SK-N-SH treated with all-trans-retinoic acid at 6 μM for 48 hours (cell line): ENCODE measurements around the gene MICAL1.

Source experiments
- ATAC-seq: fragments of 200-7000 bp; cut with Tn5 transposase; 3 replicates; pipeline ENCODE4 v1.9.1; 2020; ENCODE audit warnings: mild to moderate bottlenecking, moderate library complexity
- ARNTL ChIP-seq: fragments of 450-650 bp; formaldehyde crosslinking; IDR thresholded peaks from 2 replicates; pipeline ENCODE4 v1.5.0; 2020; ENCODE audit warnings: low read depth, mild to moderate bottlenecking, moderate library complexity, borderline replicate concordance
- BACH2 ChIP-seq: fragments of 250-450 bp; sonication (Bioruptor Pico); IDR thresholded peaks from 2 replicates; pipeline ENCODE4 v1.9.0; 2021; ENCODE audit warnings: mild to moderate bottlenecking, borderline replicate concordance
- CSDC2 ChIP-seq: fragments of 250-450 bp; sonication (Bioruptor Pico); IDR thresholded peaks from 2 replicates; pipeline ENCODE4 v1.5.0; 2020; ENCODE audit warnings: mild to moderate bottlenecking, moderate library complexity
- CSRNP3 ChIP-seq: fragments of 250-450 bp; sonication (Bioruptor Pico); IDR thresholded peaks from 2 replicates; pipeline ENCODE4 v1.5.1; 2021; ENCODE audit warnings: mild to moderate bottlenecking, moderate library complexity
- ESRRG ChIP-seq: fragments of 250-450 bp; sonication (Bioruptor Pico); IDR thresholded peaks from 2 replicates; pipeline ENCODE4 v1.6.1; 2021; ENCODE audit warnings: mild to moderate bottlenecking
- GLIS3 ChIP-seq: fragments of 250-450 bp; sonication (Bioruptor Pico); IDR thresholded peaks from 2 replicates; pipeline ENCODE4 v1.5.0; 2020; ENCODE audit warnings: mild to moderate bottlenecking, moderate library complexity
- ISL1 ChIP-seq: fragments of 250-450 bp; sonication (Bioruptor Pico); IDR thresholded peaks from 2 replicates; pipeline ENCODE4 v2.1.2; 2022; ENCODE audit warnings: mild to moderate bottlenecking, moderate library complexity
- OSR1 ChIP-seq: fragments of 250-450 bp; sonication (Bioruptor Pico); IDR thresholded peaks from 2 replicates; pipeline ENCODE4 v1.8.0; 2022; ENCODE audit warnings: moderate library complexity, mild to moderate bottlenecking, inconsistent platforms
- RARB ChIP-seq: fragments of 250-450 bp; sonication (Bioruptor Pico); IDR thresholded peaks from 2 replicates; pipeline ENCODE4 v1.8.0; 2021; ENCODE audit warnings: mild to moderate bottlenecking, moderate library complexity
- SNAI2 ChIP-seq: fragments of 250-450 bp; sonication (Bioruptor Pico); IDR thresholded peaks from 2 replicates; pipeline ENCODE4 v1.5.0; 2020; ENCODE audit warnings: mild to moderate bottlenecking, moderate library complexity
- TCF4 ChIP-seq: fragments of 250-450 bp; sonication (Bioruptor Pico); IDR thresholded peaks from 2 replicates; pipeline ENCODE4 v1.8.0; 2021; ENCODE audit warnings: mild to moderate bottlenecking, moderate library complexity, borderline replicate concordance
- TOX ChIP-seq: fragments of 250-450 bp; sonication (Bioruptor Pico); IDR thresholded peaks from 2 replicates; pipeline ENCODE4 v1.8.0; 2021; ENCODE audit warnings: mild to moderate bottlenecking, moderate library complexity, borderline replicate concordance
- ZFP3 ChIP-seq: fragments of 250-450 bp; sonication (Bioruptor Pico); IDR thresholded peaks from 2 replicates; pipeline ENCODE4 v1.5.0; 2020; ENCODE audit warnings: mild to moderate bottlenecking, moderate library complexity
- ZFP30 ChIP-seq: fragments of 450-650 bp; formaldehyde crosslinking; IDR thresholded peaks from 2 replicates; pipeline ENCODE4 v1.5.0; 2022; ENCODE audit warnings: mild to moderate bottlenecking, moderate library complexity
- ZNF565 ChIP-seq: fragments of 450-650 bp; formaldehyde crosslinking; conservative IDR thresholded peaks from 2 replicates; pipeline ENCODE4 v1.5.0; 2020; ENCODE audit warnings: low read depth, mild to moderate bottlenecking, moderate library complexity
- ZNF70 ChIP-seq: fragments of 450-650 bp; formaldehyde crosslinking; IDR thresholded peaks from 2 replicates; pipeline ENCODE4 v1.5.0; 2020; ENCODE audit warnings: mild to moderate bottlenecking, moderate library complexity
- ZNF8 ChIP-seq: fragments of 450-650 bp; formaldehyde crosslinking; IDR thresholded peaks from 2 replicates; pipeline ENCODE4 v1.5.0; 2020; ENCODE audit warnings: mild to moderate bottlenecking, moderate library complexity
- TF ChIP-seq, protein P1 (sequence below): fragments of 250-450 bp; sonication (Bioruptor Pico); IDR thresholded peaks from 2 replicates; pipeline ENCODE4 v1.5.1; 2020; ENCODE audit warnings: low read depth, mild to moderate bottlenecking, moderate library complexity
- TF ChIP-seq, protein P2 (sequence below): fragments of 250-450 bp; sonication (Bioruptor Pico); IDR thresholded peaks from 2 replicates; pipeline ENCODE4 v1.8.0; 2020; ENCODE audit warnings: mild to moderate bottlenecking, moderate library complexity, borderline replicate concordance

The MICAL1 gene, protein sequence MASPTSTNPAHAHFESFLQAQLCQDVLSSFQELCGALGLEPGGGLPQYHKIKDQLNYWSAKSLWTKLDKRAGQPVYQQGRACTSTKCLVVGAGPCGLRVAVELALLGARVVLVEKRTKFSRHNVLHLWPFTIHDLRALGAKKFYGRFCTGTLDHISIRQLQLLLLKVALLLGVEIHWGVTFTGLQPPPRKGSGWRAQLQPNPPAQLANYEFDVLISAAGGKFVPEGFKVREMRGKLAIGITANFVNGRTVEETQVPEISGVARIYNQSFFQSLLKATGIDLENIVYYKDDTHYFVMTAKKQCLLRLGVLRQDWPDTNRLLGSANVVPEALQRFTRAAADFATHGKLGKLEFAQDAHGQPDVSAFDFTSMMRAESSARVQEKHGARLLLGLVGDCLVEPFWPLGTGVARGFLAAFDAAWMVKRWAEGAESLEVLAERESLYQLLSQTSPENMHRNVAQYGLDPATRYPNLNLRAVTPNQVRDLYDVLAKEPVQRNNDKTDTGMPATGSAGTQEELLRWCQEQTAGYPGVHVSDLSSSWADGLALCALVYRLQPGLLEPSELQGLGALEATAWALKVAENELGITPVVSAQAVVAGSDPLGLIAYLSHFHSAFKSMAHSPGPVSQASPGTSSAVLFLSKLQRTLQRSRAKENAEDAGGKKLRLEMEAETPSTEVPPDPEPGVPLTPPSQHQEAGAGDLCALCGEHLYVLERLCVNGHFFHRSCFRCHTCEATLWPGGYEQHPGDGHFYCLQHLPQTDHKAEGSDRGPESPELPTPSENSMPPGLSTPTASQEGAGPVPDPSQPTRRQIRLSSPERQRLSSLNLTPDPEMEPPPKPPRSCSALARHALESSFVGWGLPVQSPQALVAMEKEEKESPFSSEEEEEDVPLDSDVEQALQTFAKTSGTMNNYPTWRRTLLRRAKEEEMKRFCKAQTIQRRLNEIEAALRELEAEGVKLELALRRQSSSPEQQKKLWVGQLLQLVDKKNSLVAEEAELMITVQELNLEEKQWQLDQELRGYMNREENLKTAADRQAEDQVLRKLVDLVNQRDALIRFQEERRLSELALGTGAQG

DNA sequence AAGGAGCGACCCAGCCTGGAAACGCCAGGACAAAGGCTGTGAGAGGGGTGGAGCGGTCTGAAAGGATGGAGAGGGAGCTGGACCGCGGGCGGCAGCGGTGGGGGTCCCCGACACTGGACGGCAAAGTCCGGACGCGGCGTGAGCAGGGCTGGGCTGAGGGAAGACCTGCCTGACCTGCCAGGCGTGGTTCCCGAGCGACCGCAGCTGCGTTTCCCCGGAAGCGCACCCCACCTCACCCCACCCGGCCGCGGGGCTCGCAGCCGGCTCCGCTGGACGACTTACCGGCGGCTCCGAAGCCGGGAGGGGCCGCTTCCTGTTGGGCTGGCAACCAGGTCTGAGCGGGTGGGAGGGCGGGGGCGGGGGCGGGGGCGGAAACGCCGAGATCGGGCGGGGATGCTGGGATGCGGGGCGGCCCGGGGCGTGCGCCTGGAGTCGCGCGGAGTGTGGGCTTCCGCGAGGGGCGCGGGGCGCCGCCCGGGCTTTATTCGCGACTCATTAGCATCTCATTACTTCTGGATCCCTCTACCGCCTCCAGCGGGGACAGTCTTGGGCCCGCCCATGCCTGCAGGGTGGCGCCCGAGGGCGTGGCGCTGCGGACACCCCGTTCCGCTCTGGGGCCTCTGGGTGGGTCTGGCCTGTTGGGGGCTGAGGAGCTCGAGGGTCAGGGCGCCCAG is at the start of gene MICAL1:
Gene MICAL1 (minus strand): TSS at position 336 of the 674 bp plus-strand sequence. CDS start 1,576 bp downstream, outside the sequence.
- no peak for TF ChIP-seq ZNF8 (CRISPR knock-in tag)
- TF ChIP-seq GLIS3 (CRISPR knock-in tag): no peak
- TF ChIP-seq TOX: no peak
- TF ChIP-seq, all 23 proteins: peak for 0
- peak; percentile 85 for ATAC-seq

DNA sequence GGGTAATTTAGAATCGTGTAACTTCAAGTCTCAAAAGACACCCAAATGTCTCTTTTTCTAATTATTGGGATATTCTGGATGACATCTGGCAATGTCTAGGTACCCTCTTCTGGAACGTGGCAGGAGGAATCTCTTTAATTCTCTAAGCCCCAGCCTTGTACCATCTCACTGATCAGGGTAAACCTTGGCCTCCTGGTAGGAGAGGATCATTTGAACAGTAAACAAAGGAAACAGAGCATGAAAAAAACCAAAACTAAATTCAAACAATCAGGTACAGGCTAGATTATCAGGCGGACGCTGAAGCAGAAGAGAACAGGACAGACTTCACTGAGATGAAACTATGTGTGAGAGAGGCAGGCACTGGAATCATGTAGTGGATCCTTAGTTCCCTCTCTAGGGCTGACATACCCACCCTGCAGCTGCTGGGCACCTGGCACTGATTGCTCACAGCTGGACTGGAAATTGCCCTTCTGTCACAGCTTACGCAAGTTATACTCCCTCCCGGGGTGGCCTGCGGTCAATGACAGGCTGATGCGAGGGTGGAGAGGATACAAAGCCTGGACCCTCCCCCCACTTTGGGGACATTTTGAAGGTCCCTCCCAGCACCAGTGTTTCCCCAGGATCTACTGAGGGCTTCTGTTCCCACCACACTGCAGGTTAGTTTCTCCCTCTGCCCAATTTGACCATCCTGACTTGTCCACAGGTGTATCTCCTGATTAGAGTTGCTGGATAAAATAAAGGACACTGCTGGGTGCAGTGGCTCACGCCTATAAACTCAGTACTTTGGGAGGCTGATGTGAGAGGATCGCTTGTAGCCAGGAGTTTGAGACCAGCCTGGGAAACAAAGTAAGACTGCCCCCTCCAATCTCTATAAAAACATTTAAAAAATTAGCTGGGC is 48.0 kb upstream of the MICAL1 start:
- no peak for ATAC-seq

GRCh38 chr6:109498936-109499335 is 43.4 kb upstream of the MICAL1 start:
- ATAC-seq: no peak
- no peak for TF ChIP-seq ESRRG (CRISPR knock-in tag)
- no peak for TF ChIP-seq ISL1 (CRISPR knock-in tag)
- no peak for TF ChIP-seq ZFP30 (CRISPR knock-in tag)
- TF ChIP-seq, protein P1, sequence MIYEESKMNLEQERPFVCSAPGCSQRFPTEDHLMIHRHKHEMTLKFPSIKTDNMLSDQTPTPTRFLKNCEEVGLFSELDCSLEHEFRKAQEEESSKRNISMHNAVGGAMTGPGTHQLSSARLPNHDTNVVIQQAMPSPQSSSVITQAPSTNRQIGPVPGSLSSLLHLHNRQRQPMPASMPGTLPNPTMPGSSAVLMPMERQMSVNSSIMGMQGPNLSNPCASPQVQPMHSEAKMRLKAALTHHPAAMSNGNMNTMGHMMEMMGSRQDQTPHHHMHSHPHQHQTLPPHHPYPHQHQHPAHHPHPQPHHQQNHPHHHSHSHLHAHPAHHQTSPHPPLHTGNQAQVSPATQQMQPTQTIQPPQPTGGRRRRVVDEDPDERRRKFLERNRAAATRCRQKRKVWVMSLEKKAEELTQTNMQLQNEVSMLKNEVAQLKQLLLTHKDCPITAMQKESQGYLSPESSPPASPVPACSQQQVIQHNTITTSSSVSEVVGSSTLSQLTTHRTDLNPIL (CRISPR knock-in tag): no peak
- TF ChIP-seq ZNF70 (CRISPR knock-in tag): no peak
- TF ChIP-seq SNAI2 (CRISPR knock-in tag): no peak
- TF ChIP-seq, protein P2, sequence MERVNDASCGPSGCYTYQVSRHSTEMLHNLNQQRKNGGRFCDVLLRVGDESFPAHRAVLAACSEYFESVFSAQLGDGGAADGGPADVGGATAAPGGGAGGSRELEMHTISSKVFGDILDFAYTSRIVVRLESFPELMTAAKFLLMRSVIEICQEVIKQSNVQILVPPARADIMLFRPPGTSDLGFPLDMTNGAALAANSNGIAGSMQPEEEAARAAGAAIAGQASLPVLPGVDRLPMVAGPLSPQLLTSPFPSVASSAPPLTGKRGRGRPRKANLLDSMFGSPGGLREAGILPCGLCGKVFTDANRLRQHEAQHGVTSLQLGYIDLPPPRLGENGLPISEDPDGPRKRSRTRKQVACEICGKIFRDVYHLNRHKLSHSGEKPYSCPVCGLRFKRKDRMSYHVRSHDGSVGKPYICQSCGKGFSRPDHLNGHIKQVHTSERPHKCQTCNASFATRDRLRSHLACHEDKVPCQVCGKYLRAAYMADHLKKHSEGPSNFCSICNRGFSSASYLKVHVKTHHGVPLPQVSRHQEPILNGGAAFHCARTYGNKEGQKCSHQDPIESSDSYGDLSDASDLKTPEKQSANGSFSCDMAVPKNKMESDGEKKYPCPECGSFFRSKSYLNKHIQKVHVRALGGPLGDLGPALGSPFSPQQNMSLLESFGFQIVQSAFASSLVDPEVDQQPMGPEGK (CRISPR knock-in tag): no peak
- no peak for TF ChIP-seq TCF4 (CRISPR knock-in tag)
- no peak for TF ChIP-seq TOX
- no peak for TF ChIP-seq ZFP3 (CRISPR knock-in tag)
- TF ChIP-seq CSRNP3: no peak
- no peak for TF ChIP-seq BACH2 (CRISPR knock-in tag)
- no peak for TF ChIP-seq GLIS3 (CRISPR knock-in tag)
- TF ChIP-seq ZNF565 (CRISPR knock-in tag): no peak
- no peak for TF ChIP-seq ARNTL (CRISPR knock-in tag)
- no peak for TF ChIP-seq RARB (CRISPR knock-in tag)

More for the DNA sequence above, 48.0 kb upstream of the MICAL1 start:
- TF ChIP-seq RARB (CRISPR knock-in tag) (no peak), ZFP30 (CRISPR knock-in tag) (no peak), SNAI2 (CRISPR knock-in tag) (no peak), ISL1 (CRISPR knock-in tag) (no peak), OSR1 (CRISPR knock-in tag) (no peak), ZNF565 (CRISPR knock-in tag) (no peak), CSRNP3 (no peak), BACH2 (CRISPR knock-in tag) (no peak), ZNF8 (CRISPR knock-in tag) (no peak), TCF4 (CRISPR knock-in tag) (no peak), CSDC2 (no peak), ZFP3 (CRISPR knock-in tag) (no peak)
- TF ChIP-seq, protein P1 (CRISPR knock-in tag): no peak
- TF ChIP-seq, all 23 proteins: peak for 0
